ENCODE results near the gene HOXD3.

The HOXD3 gene

DNA sequence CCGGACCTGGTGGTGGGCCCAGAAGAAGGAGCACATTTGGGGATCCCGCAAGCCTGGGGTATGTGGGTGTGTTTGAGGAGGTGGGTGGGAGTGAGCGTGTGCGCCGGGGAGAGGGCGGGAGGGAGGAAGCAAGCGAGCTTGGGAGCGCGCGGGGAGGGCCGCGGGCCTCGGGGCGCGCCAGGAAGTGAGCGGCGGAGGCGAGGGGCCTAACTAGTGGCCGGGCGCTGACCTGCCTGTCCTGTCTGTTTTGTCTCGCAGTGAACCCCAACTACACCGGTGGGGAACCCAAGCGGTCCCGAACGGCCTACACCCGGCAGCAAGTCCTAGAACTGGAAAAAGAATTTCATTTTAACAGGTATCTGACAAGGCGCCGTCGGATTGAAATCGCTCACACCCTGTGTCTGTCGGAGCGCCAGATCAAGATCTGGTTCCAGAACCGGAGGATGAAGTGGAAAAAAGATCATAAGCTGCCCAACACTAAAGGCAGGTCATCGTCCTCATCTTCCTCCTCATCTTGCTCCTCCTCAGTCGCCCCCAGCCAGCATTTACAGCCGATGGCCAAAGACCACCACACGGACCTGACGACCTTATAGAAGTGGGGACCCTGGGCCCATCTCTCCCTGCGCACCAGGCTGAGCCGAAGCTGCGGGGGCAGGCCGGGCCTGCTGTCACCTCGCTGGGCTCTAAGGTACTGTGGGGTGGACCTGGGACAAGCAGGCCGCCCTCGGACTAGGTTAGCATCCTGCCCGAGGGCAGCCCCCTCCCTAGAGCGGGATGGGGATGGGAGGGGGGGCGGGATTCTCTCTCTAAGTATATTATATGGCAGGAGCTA is 4.5 kb upstream of the HOXD3 start:
- TF ChIP-seq CTCF (IDR thresholded peaks at IDR 0.05; ENCODE audit: insufficient read depth, low read depth, low read length, missing control alignments): no peak
- no peak overlapping the region for H3K4me3 ChIP-seq (ENCODE audit: low read length)

DNA sequence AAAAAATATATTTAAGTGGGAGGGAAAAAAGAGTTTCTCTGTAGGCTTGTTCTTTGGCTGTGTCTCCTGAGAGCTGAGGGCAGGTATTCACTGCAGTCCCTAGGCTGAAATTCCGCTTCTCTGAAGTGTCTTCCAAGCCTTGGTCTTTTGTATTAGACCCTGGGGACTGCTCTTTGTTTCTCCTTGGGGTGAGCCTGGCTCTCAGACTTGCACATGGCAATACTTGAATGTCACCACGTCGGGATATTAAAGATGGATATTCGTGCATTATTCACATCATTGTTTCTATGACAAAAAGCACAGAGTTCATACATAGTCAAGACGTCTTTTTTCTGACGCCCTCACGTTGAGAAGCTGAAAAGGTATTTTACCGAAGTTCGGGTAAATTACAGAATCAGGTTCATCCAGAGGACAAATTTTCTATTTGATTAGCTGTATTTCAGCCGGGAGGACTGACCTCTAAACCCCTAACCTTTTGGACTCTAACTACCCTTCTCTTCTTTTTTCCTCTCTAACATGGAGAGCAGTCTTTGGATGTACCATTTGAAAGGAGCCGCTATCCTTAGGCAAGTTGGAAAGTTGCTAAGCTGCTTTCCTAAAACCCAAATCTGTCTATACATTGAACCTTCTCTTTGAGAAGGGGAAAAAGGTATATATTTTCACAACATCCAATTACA is 2.4 kb upstream of the HOXD3 start:
- H3K4me3 ChIP-seq (ENCODE audit: low read length): no peak overlapping the region
- DNase-seq (ENCODE audit: low read depth): no peak
- TF ChIP-seq CTCF (IDR thresholded peaks at IDR 0.05; ENCODE audit: insufficient read depth, low read depth, low read length, missing control alignments): no peak

More for the DNA sequence above, 4.5 kb upstream of the HOXD3 start:
- no peak for DNase-seq (ENCODE audit: low read depth)

GRCh38 chr2:176155356-176156044 is 1.6 kb upstream of the HOXD3 start:
- no peak for TF ChIP-seq CTCF (IDR thresholded peaks at IDR 0.05; ENCODE audit: insufficient read depth, low read depth, low read length, missing control alignments)
- no peak for DNase-seq (ENCODE audit: low read depth)

GRCh38 chr2:176156301-176156806 is 753 bp upstream of the HOXD3 start:
- TF ChIP-seq CTCF (IDR thresholded peaks at IDR 0.05; ENCODE audit: insufficient read depth, low read depth, low read length, missing control alignments): no peak
- H3K4me3 ChIP-seq (ENCODE audit: low read length): no peak overlapping the region

More at GRCh38 chr2:176155356-176156044, 1.6 kb upstream of the HOXD3 start:
- H3K4me3 ChIP-seq (ENCODE audit: low read length): no peak overlapping the region

GRCh38 chr2:176157499-176158185 is 535 bp downstream of the HOXD3 start:
- H3K4me3 ChIP-seq (ENCODE audit: low read length): no peak overlapping the region
- no peak for DNase-seq (ENCODE audit: low read depth)
- TF ChIP-seq CTCF (IDR thresholded peaks at IDR 0.05; ENCODE audit: insufficient read depth, low read depth, low read length, missing control alignments): no peak

More at GRCh38 chr2:176156301-176156806, 753 bp upstream of the HOXD3 start:
- no peak for DNase-seq (ENCODE audit: low read depth)

DNA sequence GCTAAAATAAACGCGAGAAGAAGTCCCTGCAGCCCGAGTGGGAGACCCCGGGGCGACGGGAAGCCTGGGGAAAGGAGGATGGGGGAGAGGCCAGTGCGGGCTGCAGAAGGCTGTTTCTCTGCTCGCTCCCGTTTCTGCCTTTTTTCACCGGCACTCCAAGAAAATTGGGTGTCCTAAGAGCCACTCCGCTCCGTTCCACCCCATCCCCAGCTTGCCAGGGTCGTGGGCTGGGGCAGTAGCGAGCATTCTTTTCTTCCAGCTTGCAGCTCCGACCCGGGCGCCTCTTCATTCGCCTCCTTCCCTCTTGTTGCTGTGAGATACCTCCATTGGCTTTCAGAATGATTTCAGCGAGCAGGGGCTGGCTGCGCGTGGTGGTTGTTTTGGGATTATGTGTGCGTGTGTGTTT is 1.1 kb downstream of the HOXD3 start:
- no peak for DNase-seq (ENCODE audit: low read depth)
- no peak for TF ChIP-seq CTCF (IDR thresholded peaks at IDR 0.05; ENCODE audit: insufficient read depth, low read depth, low read length, missing control alignments)
- no peak overlapping the region for H3K4me3 ChIP-seq (ENCODE audit: low read length)
